NCI-H2227 treated with DMSO at 0.1 percent for 48 hours (cell line): ENCODE data around the gene SHROOM1.

ENCODE experiments used
- DNase-seq: peaks from one replicate; lab custom pipeline; 2025; lab: John Stamatoyannopoulos, UW

Gene SHROOM1

DNA sequence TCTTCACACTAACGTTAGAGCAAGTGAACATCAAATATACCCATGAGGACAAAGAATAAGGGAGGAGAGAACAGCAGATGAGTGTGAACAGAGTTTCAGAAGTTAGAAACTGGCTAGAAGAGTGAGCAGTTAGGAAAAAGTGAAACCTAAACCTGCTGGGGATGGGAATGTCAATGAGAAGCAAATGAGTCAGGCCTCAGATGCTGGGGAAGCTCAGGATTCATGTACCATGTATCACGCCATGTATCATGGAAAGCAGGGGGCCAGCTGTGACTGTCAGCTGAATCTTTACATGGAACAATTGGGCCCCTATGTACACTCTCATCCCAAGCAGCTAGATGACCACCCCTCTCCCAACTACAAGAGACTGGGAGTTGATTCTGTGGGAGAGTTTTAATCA, 19.6 kb upstream of the SHROOM1 start:
- DNase-seq, result no peak

DNA sequence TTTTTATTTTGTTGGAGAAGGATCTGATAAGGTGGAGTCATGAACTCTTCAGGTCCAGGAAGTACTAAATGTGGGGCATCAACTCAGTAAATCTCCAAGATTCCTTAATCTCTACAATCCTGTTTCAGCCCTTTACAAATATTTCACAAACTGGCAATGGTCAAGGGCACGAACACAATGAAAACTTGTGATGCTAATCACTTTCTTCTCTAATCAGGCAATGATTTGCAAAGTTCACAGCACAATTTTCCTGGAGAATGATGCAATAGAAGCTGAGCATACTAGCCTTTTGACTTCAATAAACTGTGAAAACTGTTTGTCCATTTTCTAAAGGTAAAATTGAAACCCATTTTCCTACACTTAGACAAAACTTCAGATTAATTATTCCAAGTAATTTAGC, 18.9 kb upstream of the SHROOM1 start:
- no peak for DNase-seq

DNA sequence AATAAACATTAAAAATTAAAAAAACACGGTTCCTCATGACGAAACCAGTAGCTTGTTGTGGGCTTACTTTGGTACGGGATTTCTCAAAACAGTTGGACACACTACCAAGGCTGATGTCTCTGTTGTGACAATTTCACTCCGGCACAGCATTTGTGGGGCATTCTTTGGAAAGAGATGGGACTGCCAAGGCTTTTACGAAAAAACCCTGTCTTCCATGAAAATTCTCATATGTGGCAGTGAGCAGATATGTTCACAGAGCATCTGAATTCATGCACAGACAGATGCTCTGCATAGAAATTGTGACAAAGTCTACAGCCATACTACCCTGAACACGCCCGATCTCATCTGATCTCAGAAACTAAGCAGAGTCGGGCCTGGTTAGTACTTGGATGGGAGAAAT, 17.8 kb upstream of the SHROOM1 start:
- no peak for DNase-seq

DNA sequence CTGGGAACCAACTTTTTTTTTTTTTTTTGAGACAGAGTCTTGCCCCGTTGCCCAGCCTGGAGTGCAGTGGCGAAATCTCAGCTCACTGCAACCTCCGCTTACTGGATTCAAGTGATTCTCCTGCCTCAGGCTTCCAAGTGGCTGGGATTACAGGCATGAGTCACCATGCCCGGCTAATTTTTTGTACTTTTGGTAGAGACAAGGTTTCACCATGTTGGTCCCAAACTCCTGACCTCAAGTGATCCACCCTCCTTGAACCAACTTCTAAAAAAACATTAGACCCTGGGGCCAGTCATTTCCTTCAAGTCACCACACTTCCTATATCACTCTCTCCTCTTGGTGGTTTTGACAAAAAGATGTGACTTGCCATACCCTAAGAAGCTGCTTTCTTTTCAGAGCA, 10.9 kb upstream of the SHROOM1 start:
- DNase-seq, result no peak

DNA sequence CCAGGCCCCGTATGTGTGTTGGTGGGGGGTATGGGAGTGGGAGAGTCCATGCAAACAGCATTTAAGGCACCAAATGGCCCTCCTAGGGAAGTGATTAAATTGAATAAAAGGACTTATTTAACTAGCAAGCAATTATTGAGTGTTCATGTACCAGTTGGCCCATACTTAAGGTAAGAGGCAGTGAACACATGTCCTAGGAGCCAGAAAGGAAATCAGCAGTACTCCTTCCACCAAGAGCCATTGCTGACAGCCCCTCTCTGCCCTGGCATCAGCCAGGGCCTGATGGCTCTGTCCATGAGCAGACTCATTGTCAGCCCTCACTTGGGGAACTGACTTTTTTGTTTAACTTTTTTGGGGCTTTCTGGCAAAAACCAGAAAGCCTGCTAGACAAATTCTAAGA, 10.4 kb upstream of the SHROOM1 start:
- no peak for DNase-seq

DNA sequence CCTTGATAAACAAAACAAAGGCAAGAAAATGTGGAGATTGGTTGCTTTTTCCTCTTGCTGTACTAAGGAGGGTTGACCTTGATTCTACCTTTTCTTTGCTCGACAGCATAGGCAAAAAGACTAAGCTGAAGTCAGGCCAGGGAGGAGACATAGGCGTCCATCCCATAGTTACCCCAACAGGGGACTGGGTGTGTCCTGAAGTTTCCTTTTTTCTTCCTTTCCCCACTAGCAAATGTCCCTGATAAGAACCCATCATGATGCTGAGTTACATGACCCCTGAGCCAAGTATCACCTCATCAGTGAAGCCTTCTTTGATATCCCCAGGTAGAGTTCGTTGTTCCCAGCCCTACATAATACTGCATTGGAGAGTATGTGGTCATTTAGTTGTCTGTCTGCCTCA, 9.9 kb upstream of the SHROOM1 start:
- DNase-seq, result no peak

DNA sequence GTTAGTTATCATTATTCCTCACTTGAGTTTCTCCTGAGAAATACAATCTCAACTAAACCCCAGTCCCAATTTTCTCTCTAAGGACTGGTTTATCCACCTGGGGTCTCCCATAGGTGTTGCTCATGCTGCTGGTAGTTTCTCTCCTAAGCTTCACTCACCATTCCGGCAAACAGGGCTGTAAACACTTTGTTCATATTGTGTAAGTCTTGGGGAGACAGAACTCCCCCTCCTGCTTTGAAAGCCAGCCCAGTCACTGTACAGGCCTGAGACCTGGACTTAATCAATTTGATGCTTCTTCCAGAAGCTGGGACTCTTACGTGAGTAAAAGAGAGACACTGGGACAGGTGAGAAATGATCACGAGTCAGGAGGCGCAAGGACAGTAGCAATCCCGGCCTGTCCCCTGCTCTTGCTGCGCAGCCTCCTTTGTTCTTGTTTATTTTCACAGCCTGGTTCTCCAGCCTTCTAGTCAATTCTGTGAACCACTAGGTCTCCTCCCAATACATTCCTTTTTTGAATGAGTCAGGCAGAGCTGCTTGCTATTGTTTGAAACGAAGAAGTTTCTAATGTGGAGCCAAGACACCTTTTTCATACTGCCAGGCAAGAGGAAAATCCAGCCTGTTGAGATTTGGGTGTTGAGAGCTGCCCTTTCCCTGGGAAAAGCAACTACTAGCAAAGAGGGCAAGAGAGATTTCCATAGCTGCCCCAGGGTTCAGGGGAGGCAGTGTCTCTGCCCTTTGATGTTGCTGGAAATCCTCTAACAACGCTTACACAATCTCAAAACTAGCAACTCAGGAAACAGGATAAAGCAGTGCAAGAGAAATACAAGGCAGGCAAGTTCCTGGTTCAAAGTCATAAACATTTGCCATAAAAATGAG, 9.2 kb upstream of the SHROOM1 start:
- no peak for DNase-seq

DNA sequence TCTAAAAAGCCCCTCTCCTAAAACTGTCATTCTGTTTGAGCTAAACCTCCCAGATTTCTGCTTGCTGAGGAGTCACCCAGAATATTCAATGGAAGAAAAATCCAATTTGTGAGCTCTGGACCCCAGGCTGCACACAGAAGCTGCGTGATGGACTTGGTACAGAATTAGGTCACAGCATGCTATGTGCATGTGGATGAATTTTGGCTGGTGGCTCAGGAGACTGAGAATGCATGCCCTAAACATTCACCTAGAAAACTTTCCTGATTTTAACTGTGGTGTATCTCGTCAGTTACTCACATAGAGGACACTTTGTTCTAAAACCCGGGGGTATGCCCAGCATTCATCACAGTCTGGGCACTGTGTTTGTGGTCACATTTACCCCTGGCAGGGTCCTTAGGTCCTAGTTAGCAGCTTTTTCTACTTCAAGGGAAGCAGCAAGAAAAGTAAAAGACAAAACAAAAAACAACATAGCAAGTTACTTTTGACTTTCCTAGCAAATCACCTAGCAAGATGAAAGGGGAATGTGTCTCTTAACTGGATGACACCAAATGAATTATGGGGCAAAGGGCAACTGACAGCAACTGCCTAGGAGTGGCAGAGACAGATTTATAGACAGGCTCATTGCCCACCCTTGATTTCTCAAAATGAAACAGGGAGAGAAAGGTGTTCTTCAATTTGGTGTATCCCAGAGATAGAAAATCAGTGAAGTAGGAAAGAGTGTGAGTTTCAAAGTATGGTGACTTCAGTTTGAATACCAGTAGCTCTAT, 8.3 kb upstream of the SHROOM1 start:
- no peak for DNase-seq

DNA sequence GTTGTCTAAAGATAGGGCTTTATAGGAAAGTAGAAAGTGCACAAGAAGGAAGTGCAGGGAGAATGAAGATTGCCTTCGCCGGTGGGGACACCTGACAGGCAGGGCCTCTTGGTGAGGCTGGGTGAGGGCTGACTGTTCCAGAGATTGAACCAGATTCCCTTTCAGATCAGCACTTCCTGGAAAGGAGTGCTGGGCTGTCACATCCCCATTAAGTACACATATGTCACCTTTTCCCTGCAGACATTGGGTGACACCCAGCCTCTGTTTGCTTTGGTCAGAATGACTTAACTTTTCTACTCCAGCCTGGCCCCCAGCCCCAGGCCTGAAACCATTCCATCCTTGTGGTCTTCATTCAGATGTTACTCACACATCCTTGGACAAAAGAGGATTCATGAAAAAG, 7.4 kb upstream of the SHROOM1 start:
- no peak for DNase-seq

DNA sequence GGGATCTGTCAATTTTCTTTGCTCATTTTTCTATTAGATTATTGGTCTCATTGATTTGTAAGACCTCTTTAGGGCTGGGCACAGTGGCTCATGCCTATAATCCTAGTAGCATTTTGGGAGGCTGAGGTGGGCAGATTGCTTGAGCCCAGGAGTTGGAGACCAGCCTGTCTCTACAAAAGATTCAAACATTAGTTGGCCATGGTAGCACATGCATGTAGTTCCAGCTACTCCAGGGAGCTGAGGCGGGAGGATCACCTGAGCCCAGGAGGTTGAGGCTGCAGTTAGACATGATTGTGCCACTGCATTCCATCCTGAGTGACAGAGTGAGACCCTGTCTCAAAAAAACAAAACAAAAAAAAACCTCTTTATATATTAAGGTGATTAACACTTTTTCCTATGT, 6.4 kb upstream of the SHROOM1 start:
- no peak for DNase-seq

DNA sequence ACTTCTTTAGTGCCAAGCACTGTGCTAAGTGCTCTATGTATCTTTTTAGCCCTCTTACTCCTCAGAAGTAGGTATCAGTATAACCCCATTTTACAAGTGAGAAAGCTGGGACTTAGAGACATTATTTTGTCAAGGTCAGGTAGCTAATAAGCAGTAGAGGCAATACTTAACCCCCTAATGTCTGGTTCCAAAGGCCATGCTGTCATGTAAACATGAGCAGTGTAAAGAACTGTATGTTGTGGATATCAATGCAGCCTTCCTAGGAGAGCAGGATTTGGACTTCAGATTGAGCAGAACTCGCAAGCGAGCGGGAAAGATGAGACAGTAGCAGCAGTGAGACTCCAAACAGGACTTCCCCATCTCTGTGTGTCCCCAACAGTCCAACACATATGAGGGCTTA, 3.6 kb upstream of the SHROOM1 start:
- no peak for DNase-seq

DNA sequence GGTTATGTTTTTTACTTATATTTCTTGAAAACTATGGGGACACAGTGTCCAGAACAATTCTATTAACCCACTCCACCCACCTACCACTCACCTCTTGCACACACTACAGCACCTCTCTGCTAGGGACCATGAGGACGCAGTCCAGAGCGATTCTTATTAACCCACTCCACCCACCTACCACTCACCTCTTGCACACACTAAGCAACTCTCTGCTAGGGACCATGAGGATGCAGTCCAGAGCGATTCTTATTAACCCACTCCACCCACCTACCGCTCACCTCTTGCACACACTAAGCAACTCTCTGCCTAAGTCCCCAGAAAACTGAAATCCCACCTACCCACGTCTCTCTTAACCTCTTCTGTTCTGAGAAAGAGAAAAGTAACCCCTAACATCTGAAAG, 2.2 kb upstream of the SHROOM1 start:
- DNase-seq, result no peak

DNA sequence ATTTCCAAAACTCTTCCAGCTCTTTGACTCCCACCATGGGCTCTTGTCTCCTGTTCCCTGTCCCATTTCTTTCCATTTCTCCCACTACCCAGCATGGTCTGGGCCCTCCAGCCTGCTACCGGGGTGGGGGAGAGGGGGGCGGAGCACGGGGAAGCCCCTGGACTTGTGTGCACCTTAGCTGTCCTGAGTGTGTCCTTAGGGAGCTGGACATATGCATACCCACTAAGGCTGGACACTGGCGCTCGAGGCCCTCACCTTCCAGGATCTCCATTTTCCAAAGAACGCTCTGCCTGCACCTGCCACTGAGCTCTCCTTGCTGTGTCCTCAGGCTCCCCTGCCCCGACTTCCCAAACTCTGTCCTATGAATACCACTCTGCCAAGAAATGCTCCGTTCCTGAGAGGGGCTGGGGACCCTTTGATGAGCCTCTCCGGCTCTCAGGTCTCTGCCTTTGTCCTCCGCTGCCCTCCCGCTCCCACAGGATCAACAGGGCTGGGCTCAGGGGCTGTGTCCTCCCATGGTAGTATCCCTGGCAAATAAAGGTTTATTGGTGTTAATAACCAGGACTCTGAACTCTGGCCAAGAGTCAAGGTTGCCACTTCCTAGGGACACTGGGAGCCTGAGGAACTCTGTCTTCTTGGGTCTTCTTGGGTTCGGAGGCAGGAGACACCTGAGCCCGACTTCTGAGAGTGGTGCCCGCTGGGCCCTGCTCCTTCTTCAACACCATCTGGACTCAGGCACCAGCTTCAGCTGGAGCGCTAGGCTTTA, 831 bp upstream of the SHROOM1 start:
- DNase-seq, result no peak

DNA sequence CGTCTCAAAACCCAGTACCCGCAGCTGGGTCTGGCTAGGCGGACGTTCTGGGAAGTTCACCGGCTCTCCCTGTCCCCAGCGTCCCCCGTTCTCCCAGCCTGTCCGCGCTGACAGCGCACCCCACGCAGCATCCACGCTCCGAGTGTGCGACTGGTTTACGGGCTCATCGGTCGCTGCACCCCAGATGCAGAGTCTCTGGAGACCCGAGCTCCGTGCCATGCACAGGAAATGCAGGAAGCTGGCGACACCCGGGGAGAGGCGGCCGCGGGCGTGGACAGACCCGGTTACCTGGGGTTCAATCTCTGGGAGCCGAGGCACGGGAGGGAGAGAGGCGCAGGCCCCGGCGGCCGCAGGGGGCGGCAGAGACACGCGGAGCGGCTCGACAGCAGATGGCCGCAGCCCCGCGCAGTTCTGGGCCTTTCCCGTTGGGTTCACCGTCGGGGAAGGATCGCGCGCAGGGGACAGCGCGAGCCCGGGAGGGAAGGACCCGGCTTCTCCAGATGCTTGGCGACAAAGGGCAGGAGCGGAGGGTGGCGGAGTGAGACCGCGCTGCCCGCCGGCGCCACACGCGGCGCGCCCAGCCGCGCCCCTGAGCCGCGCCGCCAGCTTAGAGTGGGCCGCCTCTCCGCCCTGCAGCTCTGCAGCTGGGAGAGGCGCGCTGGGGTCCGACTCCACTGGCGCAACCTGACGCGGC, 558 bp downstream of the SHROOM1 start:
- peak; percentile 3 for DNase-seq

DNA sequence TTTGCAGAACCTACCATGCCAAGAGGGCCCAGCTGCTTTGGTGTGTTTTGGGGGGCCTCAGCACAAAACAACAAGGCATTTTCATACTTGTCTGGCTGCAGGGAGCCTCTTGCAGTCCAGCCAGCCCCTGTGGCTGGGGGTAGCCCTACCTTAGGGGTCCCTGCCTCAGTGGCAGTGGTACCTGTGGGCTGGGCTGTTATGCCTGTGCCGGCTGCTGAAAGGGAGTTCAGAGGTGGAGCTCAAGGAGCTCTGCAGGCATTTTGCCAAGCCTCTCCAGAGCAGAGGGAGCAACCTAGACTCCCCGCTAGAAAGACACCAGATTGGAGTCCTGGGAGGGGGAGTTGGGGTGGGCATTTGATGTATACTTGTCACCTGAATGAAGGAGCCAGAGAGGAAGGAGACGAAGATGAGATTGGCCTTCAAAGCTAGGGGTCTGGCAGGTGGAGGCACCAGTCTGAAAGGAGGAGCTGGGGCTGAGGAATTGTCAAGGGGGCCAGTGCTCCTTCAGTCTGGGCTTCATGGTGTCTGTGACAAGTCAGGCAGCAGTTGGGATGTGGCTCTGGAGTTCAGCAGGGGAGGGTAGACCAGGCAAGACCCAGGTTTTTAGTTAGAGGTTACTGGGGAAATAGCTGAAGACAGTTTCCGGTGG, 1.5 kb downstream of the SHROOM1 start:
- DNase-seq, result no peak

DNA sequence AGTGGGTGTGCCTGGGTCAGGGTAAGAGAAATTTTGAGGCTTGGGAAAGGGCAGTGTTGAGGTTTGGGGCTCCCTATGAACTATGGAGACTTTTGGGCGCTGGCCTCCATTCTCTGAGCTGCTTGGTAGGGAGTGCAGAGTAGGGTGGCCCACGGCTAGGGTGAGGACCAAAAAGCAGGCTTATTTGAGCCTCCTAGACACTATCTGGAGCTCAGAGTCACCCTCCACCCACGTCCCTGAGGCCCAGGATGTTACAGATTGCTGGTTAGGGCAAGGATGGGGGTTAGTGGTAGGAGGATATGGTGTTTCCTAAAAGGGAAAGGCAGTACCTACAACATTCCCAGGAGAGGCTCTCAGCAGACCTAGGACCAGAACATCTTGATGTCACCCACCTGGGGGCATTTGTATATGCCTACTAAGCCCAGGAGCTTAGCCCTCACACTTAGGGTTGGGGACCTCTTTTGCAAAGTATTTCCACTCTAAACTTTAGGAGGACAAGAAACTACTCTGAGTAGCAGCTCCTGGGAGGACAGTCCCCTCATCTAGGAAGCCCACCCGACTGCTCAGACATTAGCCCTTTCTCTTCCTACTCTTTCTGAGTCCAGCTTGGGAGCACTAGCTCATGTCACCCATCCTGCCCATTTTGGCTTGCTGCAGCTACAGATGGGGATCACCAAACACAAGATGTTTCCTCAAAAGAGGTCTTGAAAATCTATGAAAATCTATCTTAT, 2.3 kb downstream of the SHROOM1 start:
- DNase-seq, result no peak

DNA sequence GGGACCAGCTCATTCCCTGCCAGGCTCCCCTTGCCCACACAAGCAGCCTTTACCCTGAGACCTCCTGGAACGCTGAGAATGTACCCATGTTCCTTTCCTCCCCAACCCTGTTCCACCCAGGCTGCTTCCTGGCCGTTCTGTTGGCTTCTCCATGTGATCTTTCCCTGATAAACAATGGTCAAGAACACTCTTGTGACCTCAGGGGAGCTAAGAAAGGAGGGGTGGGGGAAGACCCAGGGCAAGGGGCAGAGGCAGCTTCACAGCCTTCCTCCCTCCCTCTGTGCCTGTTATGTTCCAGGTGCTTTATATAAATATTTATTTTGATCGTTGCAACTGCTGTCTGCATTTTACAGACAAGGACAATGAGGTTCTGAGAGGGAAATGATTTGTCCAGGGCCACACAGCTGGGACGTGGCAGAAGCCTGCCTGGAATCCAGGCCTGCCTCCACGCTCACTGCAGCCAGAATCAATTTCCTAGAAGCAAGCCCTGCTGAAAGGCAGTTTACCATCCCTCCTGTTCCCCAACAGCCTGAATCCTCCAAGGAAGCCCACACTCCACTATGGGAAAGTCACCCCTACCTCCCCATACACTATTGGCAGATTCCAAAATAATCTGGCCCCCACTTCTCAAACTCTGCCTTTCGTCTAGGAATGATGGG, 3.9 kb downstream of the SHROOM1 start:
- no peak for DNase-seq

DNA sequence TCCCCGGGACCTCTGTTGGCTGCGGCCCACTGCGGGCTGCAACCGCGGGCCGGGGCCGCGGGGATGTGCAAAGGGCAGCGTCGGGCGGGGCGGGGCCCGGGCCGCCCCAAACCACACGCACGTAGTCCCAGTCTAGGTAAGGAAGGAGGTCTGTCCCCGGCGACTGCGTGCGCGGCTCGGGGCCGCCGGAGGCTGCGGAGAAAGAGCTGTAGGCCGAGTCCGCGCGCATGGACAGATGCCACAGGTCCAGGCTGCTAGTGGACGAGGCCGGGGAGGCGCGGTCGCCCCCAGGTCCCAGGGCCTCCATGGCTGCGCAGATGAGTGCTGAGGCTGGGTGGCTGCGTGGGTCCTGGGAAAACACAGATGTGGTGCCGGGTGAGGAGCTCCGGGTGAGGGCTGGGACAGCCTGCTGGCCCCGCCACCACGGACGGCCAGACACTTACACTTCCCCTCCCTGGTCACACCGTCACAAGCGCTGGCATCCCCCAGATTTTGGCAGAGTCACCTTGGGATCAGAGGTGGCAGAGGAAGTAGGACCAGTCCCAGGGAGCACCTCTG, 4.5 kb downstream of the SHROOM1 start:
- no peak for DNase-seq

DNA sequence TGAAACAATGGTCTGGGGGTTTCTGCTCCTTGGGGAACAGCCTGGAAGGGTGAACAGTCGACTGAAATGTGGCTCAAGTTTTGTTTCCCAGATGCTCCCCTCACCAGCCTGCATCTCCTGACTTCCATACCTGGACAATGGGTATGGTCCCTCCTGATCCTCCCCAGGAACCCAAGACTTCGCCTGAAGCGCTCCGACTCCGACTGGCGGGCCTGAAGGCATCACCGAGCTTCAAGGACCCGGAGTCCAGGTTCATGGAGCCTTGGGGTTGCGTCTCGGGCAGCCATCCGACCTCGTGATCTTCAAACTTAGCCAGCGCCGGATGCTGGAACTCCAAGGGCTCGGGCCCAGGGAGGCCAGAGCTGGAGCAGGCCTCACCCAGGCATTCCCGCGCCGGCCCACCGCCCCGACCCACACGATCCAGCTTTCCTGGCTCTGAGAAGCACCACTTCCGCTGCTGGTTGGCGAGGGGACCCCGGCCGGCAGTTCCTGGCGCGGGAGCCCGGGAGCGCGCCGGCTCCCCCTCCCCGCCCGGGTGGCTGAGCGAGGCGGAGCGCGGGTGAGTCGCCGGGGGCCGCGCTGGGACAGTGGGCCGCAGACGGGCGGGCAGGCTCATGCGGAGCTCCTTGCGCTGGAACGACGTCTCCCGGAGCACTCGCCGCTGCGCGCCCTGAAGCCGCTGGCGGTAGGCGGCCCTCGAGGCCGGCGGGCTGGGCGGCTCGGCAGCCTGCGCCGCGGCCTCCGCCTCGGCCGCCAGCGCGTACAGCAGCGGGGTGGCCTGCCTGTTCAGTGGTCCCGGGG, 5.2 kb downstream of the SHROOM1 start:
- no peak for DNase-seq
